HG02885 (cell line): ENCODE results near the gene CALCA.
A peak's percentile ranks its signal among the peaks of the same experiment; 100 is the strongest.
"Not testable (repeated sequence)": the region's sequence is repeated elsewhere in the genome, so short reads cannot be mapped to it uniquely, and the experiment has no call there.

Experiments
- ATAC-seq: cut with Tn5 transposase; IDR thresholded peaks from one replicate; pipeline ENCODE4 v1.9.1; 2021; ENCODE audit warnings: mild to moderate bottlenecking; ENCODE audit not compliant: unreplicated experiment, poor library complexity

The CALCA gene

DNA sequence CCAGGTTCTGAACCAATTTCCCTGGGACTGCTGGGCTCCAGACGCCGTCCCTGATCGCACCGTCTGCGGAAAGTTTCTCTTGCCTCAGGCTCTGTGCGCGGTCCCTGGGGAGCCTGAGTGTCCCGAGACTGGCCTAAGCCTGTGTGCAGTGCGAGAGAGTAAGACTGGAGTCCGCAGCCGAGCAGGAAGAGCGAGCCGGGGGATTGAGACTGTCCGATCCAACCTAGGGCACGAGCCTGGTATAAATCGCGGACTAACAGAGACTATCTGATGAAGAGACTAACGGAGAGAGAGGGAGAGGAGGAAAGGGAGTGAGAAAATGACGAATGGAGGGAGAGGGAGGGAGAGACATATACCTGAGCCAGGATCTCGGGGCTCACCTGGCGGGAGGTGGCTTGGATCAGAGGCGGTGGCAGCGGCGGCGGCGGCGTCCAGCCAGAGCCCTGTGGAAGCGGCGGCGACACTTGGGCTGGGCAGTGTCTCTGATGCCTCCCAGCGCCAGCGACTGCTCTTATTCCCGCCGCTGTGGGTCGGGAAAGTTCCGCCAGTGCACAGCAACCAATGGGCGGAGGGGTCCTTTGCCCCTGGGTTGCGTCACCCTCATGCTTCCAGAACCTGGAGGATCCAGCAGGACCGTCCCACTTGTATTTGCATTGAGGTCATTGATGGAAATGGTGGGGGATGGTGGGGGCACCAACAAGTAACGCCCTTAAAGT is at the start of gene CALCA:
CALCA (minus strand) TSS at position 487 of the 716 bp plus-strand sequence. CDS start 1,159 bp downstream, outside the sequence.
- ATAC-seq = no peak

GRCh38 chr11:15016200-15016599 is 44.0 kb upstream of the CALCA start:
- no peak for ATAC-seq

- ATAC-seq = no peak
Measured at GRCh38 chr11:15011776-15012345, 39.7 kb upstream of the CALCA start.

DNA sequence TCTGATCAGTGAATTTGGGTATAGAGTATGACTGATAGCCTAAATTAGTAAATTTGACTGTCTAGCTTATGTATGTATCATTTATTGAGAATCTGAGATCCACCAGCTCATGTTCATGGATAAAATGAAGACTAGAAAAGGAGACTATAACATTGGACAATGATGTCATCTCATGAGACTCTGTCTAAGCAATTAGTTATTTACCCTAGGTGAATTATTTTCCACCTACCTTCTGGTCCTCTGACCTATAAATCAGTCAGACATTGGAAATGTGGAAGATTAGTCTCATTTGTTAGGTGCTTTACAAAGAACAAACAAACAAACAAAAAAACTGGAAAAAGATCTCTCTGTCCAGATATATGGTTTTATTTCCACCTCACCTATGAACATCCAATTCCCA is 38.7 kb upstream of the CALCA start:
- no peak for ATAC-seq

GRCh38 chr11:15006139-15006759 is 34.1 kb upstream of the CALCA start:
- ATAC-seq = peak; percentile 73

- ATAC-seq = not testable (repeated sequence)
Measured at GRCh38 chr11:14988133-14988532, 16.0 kb upstream of the CALCA start.

GRCh38 chr11:14981507-14981906 is 9.4 kb upstream of the CALCA start:
- ATAC-seq = no peak

- no peak for ATAC-seq
Measured at GRCh38 chr11:14980854-14981253, 8.7 kb upstream of the CALCA start.

GRCh38 chr11:14977101-14977880 is 5.1 kb upstream of the CALCA start:
- ATAC-seq = no peak

- ATAC-seq = no peak
Measured at GRCh38 chr11:14975252-14975587, 3.1 kb upstream of the CALCA start.

DNA sequence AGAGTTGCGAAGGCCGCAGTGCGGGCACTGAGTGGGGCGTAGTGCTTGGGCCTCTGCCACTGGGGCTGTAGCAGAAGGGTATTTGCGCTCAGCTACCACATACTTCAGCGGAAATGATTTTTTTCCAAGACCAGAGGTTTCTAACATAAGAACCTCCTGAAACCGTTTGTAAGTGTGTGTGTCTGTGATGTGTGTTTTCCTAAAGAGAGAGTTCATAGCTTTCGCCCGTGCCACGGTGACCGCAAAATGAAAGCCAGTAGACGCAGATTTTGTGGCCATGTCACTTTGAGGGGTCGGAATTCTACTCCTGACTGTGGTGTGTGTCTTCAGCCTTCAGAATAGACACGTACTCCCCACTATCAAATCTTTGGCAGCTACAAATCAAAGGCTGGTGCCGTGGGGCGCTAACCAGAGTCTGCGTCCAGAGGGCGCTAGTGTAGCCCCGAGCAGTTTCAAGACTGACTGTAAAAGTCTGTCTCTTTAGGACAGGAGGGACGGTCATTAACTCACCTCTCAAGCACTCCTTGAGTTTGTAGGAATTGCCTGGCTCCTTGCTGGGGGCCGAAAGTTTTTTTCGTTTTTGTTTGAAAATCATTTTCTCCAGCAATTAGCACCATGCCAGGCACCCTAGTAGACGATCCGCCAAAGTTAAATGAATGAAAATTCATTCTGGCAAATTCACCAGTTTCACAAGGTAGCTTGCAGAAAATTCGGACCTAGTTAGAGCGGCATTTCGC is 2.5 kb upstream of the CALCA start:
- peak; percentile 58 for ATAC-seq

DNA sequence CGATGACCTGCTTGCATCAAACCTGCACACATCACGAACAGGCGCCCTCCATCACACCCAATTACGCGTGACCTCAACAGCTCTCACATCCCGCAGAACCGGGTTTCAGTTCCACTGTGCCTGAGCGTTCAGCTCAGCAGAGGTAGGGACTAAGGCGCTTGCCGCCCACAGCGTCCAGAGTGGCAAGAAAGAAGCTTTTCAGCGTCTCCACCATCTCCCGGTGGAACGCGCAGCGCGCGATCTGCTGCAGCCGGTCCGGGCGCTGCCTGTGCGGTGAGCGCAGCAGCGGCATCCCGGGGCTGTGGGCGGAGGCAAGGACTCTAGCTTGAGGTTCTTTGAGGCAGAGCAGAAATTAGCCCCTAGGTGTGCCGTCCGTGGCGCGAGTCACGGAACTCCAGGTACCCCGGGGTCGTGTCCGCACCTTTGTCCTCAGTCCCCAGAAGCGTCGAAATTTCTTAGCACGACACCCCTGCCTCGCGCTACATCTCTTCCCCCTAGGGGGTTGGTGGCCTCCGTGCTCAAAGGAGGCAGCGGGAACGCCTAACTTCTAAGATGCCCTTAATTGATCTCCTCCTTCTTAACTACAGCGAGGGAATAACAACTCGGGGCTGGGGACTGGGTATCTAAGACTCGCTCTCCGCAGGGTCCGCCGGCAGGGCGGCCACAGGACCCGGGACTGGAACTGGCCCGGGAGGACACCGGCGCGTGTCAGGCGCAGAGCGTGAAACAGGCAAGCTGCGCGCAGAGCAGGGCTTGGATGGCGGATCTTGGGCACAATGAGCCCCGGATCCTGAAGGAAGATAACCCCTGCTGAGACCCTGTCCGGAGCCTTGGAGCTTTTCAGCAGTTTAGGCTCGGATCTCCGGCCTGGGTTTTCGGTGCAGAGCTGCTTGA is 1.7 kb upstream of the CALCA start:
- ATAC-seq = peak; percentile 63

DNA sequence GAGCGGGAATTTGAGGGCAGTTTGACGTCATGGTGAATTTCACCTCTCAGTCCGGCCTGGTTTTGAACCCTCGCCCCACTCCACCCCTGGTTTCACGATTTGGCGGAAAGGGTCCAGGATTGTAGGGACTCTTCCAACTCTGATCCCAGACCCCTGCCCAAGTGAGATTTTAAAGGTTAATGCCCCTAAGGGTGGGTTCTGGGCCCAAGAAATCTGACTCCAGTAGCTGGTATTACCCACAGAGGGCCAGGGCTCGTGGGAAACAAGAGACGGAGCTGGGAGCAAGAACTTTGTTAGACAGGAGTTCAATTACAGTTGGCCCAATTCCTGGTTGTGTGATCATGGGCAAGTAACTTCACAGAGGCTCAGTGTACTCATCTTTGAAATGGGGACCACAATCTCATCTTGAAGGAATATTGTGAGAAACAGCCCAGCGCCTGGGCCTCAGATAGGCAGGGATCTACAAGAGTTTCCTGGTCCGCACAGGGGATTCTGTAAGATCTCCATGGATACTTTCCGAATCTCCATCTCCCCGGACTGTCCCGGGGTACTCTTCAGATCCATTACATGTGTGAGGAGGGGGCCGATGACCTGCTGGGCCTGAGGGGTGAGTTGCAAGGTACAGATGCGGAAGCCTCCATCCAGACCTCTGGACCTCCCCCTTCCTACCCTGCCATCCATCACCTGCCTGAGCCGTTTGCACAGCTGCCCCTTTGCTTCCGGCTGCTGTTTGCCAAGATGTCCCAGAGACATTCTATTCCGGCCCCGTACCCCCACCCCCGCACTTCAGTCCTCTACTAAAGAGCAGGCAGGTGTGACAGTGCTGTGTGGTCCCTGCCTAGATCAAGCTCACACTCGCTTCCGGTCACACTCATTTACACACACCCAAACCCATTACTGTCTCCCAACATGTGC is 687 bp upstream of the CALCA start:
- ATAC-seq = no peak

GRCh38 chr11:14969901-14970323 is 2.2 kb downstream of the CALCA start:
- ATAC-seq = peak; percentile 63

- ATAC-seq = no peak
Measured at GRCh38 chr11:14967581-14968243, 4.4 kb downstream of the CALCA start.

DNA sequence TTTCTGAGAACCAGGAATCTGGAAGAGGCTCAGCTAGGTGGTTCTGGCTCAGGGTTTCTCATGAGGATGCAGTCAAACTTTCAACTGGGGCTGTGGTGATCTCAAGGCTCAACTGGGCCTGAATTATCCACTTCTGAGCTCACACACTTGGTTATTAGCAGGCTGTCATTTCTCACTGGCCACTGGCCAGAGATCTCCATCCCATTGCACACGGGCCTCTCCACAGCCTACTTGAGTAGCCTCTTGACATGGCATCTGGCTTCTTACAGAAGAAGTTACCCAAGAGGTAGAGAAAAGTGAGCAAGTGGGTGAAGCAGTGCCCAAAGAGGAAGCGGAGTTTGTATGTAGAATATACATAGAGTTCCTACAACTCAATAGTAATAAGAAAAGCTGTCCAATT is 16.0 kb downstream of the CALCA start:
- ATAC-seq = no peak

- ATAC-seq = no peak
Measured at GRCh38 chr11:14954581-14954980, 17.6 kb downstream of the CALCA start.

GRCh38 chr11:14953904-14954303 is 18.2 kb downstream of the CALCA start:
- no peak for ATAC-seq
